Neural cell (in vitro differentiated cells): ENCODE results near the gene ZNF613. TPM values are rescaled to one million over a fixed set of nuclear protein-coding genes. Genes with fewer than 3 reads are reported as not detected.
"Not testable (repeated sequence)": the region's sequence is repeated elsewhere in the genome, so short reads cannot be mapped to it uniquely, and the experiment has no call there.

Experiments used
- H2AFZ ChIP-seq: fragments of 200-600, 300-800 bp; sonication (generic), shearing (Covaris generic); 2 replicates; pipeline ENCODE4 v1.6.0; 2014; ENCODE audit warnings: low read depth, mild to moderate bottlenecking, antibody characterized with exemption, low read length, moderate library complexity
- H3F3A ChIP-seq: fragments of 200-600 bp; shearing (Covaris generic); 2 replicates; pipeline ENCODE4 v1.6.1; 2016; ENCODE audit warnings: mild to moderate bottlenecking, moderate library complexity, mixed read lengths, antibody characterized with exemption, low read length; ENCODE audit not compliant: insufficient read depth, poor library complexity, severe bottlenecking
- H3K27ac ChIP-seq: fragments of 200-600, 300-800 bp; sonication (generic), shearing (Covaris generic); 2 replicates; pipeline ENCODE4 v1.5.1; 2014; ENCODE audit warnings: mild to moderate bottlenecking, low read length, moderate library complexity
- H3K27me3 ChIP-seq: fragments of 300-800, 200-600 bp; sonication (generic), shearing (Covaris generic); 2 replicates; pipeline ENCODE4 v1.6.0; 2014; ENCODE audit warnings: mild to moderate bottlenecking, low read depth, low read length, moderate library complexity; ENCODE audit not compliant: insufficient read depth
- H3K36me3 ChIP-seq: fragments of 300-800, 200-600 bp; sonication (generic), shearing (Covaris generic); 2 replicates; pipeline ENCODE4 v1.5.1; 2014; ENCODE audit warnings: mild to moderate bottlenecking, antibody characterized with exemption, low read length, moderate library complexity; ENCODE audit not compliant: insufficient read depth
- H3K4me2 ChIP-seq: fragments of 300-800, 200-600 bp; sonication (generic), shearing (Covaris generic); 2 replicates; pipeline ENCODE4 v1.6.0; 2014; ENCODE audit warnings: mild to moderate bottlenecking, low read length
- H3K4me3 ChIP-seq: fragments of 300-800, 200-600 bp; sonication (generic), shearing (Covaris generic); 2 replicates; pipeline ENCODE4 v1.5.1; 2014; ENCODE audit warnings: mild to moderate bottlenecking, low read length, moderate library complexity
- H3K79me2 ChIP-seq: fragments of 200-600 bp; shearing (Covaris generic); replicated peaks from 2 replicates; pipeline ENCODE4 v1.6.0; 2014; ENCODE audit warnings: mild to moderate bottlenecking, low read length, moderate library complexity; ENCODE audit not compliant: insufficient read depth
- H3K9ac ChIP-seq: fragments of 300-800, 200-600 bp; sonication (generic), shearing (Covaris generic); 2 replicates; pipeline ENCODE4 v1.6.1; 2016; ENCODE audit warnings: mild to moderate bottlenecking, low read length, mixed read lengths
- H3K9me2 ChIP-seq: fragments of 200-600 bp; shearing (Covaris generic); 2 replicates; pipeline ENCODE4 v1.6.1; 2016; ENCODE audit warnings: mild to moderate bottlenecking, low read length, mixed read lengths; ENCODE audit not compliant: insufficient read depth
- H3K9me3 ChIP-seq: fragments of 200-600, 300-800 bp; sonication (generic), shearing (Covaris generic); 2 replicates; pipeline ENCODE4 v1.6.1; 2016; ENCODE audit warnings: mild to moderate bottlenecking, mixed run types, low read length, moderate library complexity, mixed read lengths
- H4K20me1 ChIP-seq: fragments of 200-600 bp; shearing (Covaris generic); 2 replicates; pipeline ENCODE4 v1.6.1; 2016; ENCODE audit warnings: mild to moderate bottlenecking, mixed run types; ENCODE audit not compliant: insufficient read depth
- EP300 ChIP-seq: fragments of 450-650 bp; conservative IDR thresholded peaks from 2 replicates; pipeline ENCODE4 v1.6.1; 2014; ENCODE audit warnings: antibody characterized with exemption, mild to moderate bottlenecking, moderate library complexity; ENCODE audit not compliant: poor library complexity, severe bottlenecking
- EZH2 ChIP-seq: fragments of 200-600, 300-800 bp; shearing (Covaris generic), sonication (generic); IDR thresholded peaks from 2 replicates; pipeline ENCODE4 v1.6.1; 2014; ENCODE audit warnings: antibody characterized with exemption, low read length, borderline replicate concordance, mild to moderate bottlenecking; ENCODE audit not compliant: insufficient read depth, poor library complexity, severe bottlenecking
- MXI1 ChIP-seq: fragments of 450-650 bp; conservative IDR thresholded peaks from 2 replicates; pipeline ENCODE4 v1.6.1; 2014; ENCODE audit warnings: antibody characterized with exemption, mild to moderate bottlenecking; ENCODE audit not compliant: poor library complexity, severe bottlenecking
- POLR2AphosphoS5 ChIP-seq: IDR thresholded peaks from 2 replicates; pipeline ENCODE4 v1.6.1; 2012
- RAD21 ChIP-seq: fragments of 450-650 bp; conservative IDR thresholded peaks from 2 replicates; pipeline ENCODE4 v1.6.1; 2014; ENCODE audit warnings: antibody characterized with exemption, mild to moderate bottlenecking, moderate library complexity
- SMC3 ChIP-seq: fragments of 450-650 bp; conservative IDR thresholded peaks from 2 replicates; pipeline ENCODE4 v1.6.1; 2014; ENCODE audit warnings: antibody characterized with exemption, mild to moderate bottlenecking, moderate library complexity; ENCODE audit not compliant: poor library complexity
- TAF1 ChIP-seq: IDR thresholded peaks from 2 replicates; pipeline ENCODE4 v1.6.1; 2012; ENCODE audit warnings: low read depth
- polyA plus RNA-seq: library from polyadenylated mRNA; depleted of rRNA; stranded (reverse); fragments of >200 nt; gene quantifications from 2 replicates; pipeline ENCODE4 v1.2.3, GENCODE V29; 2014
- TF ChIP-seq, protein P1 (sequence below): IDR thresholded peaks from 2 replicates; pipeline ENCODE4 v1.6.1; 2012; ENCODE audit warnings: borderline replicate concordance
- TF ChIP-seq, protein P2 (sequence below): fragments of 450-650 bp; IDR thresholded peaks from 2 replicates; pipeline ENCODE4 v1.5.1; 2014; ENCODE audit warnings: antibody characterized with exemption, mild to moderate bottlenecking, moderate library complexity; ENCODE audit not compliant: poor library complexity, severe bottlenecking

Gene ZNF613
- polyA plus RNA-seq, 1 donor from 2014 or later, result 10.9 TPM

DNA sequence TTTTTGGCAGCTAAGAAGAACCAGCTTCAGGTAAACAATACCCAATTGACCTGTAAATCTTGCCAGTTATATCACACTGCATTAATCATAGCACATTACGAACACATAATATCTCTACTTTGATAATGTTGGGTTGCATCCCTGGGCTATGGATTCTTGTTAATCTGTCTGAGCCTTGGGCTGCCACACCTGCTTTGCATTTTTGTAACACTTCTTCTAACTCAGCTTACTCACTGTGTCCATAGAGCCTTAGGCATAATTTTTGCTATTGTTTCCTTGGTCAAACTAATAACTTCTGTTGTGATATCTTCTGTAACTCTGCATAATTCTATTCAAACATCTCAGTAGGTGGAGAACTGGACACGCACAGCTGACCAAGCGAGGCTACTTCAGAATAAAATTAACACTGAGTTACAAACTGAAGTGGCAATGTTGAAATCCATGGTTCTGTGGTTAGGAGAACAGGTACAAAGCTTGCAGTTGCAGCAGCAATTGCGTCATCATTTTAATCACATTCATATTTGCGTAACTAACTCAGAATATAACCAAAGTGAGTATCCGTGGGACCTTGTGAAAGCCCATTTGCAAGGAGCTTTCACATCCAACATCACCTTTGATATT lies 53.0 kb downstream of the ZNF613 start:
- H3K9me3 ChIP-seq, result peaks cover 12% of the 10 kb centered on the region
- no peaks in the 10 kb centered on the region for H3K9me2 ChIP-seq
- TF ChIP-seq MXI1 (no peak), EZH2 (no peak), SMC3 (no peak), RAD21 (no peak), EP300 (no peak)
- TF ChIP-seq, protein P1, sequence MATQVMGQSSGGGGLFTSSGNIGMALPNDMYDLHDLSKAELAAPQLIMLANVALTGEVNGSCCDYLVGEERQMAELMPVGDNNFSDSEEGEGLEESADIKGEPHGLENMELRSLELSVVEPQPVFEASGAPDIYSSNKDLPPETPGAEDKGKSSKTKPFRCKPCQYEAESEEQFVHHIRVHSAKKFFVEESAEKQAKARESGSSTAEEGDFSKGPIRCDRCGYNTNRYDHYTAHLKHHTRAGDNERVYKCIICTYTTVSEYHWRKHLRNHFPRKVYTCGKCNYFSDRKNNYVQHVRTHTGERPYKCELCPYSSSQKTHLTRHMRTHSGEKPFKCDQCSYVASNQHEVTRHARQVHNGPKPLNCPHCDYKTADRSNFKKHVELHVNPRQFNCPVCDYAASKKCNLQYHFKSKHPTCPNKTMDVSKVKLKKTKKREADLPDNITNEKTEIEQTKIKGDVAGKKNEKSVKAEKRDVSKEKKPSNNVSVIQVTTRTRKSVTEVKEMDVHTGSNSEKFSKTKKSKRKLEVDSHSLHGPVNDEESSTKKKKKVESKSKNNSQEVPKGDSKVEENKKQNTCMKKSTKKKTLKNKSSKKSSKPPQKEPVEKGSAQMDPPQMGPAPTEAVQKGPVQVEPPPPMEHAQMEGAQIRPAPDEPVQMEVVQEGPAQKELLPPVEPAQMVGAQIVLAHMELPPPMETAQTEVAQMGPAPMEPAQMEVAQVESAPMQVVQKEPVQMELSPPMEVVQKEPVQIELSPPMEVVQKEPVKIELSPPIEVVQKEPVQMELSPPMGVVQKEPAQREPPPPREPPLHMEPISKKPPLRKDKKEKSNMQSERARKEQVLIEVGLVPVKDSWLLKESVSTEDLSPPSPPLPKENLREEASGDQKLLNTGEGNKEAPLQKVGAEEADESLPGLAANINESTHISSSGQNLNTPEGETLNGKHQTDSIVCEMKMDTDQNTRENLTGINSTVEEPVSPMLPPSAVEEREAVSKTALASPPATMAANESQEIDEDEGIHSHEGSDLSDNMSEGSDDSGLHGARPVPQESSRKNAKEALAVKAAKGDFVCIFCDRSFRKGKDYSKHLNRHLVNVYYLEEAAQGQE, result no peak
- no peaks in the 10 kb centered on the region for H3K27me3 ChIP-seq
- H3F3A ChIP-seq, result no peaks in the 10 kb centered on the region
- peaks cover 32% of the 10 kb centered on the region for H3K79me2 ChIP-seq
- H3K4me3 ChIP-seq, result no peak overlapping the region
- no peak overlapping the region for H2AFZ ChIP-seq
- H3K27ac ChIP-seq, result no peak overlapping the region
- H3K9ac ChIP-seq, result no peak overlapping the region
- no peak overlapping the region for H3K4me2 ChIP-seq
- H4K20me1 ChIP-seq, result no peaks in the 10 kb centered on the region
- H3K36me3 ChIP-seq, result no peaks in the 10 kb centered on the region

DNA sequence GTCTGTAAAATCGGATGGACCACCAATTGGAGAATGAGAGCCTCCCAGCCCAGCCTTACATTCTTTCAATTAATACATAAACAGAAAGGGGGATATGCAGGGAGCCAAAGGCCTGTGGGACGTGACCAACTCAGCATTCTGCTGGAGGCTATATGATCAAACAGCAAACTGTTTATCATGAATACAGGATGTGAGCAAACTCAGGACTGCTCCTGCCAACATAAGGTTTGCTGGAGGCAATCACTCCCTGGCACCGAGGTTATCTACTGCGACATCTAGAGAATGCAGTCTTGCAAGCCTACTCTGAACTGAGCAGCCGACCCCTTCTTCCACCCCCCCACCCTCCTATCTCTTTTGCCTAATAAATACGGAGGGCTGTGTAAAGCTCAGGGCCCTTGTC lies 53.7 kb downstream of the ZNF613 start:
- not testable (repeated sequence) for H3K27me3 ChIP-seq, H3K9me2 ChIP-seq, H3K4me3 ChIP-seq, H3K36me3 ChIP-seq, H3K4me2 ChIP-seq, H3F3A ChIP-seq, H2AFZ ChIP-seq, H3K9ac ChIP-seq, H3K27ac ChIP-seq, H4K20me1 ChIP-seq
- Histone ChIP-seq H3K9me3 (peaks cover 12% of the 10 kb centered on the region), H3K79me2 (peaks cover 38% of the 10 kb centered on the region)

DNA sequence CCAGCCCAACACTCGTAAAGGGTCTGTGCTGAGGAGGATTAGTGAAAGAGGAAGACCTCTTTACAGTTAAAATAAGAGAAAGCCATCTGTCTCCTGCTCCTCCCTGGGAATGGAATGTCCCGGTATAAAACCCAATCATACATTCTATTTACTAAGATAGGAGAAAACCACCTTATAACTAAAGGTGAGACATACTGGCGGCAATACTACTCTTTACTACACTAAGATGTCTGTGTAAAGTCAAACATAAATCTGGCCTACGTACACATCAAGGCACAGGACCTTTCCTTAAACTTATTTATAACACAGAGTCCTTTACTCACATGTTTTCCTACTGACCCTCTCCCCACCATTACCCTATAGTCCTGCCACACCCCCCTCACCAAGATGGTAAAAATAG lies 56.1 kb downstream of the ZNF613 start:
- H3K36me3 ChIP-seq, result no peaks in the 10 kb centered on the region
- no peak overlapping the region for H3K9ac ChIP-seq
- H3K79me2 ChIP-seq, result peaks cover 45% of the 10 kb centered on the region
- H3K27ac ChIP-seq, result no peak overlapping the region
- H2AFZ ChIP-seq, result no peak overlapping the region
- peaks cover 9% of the 10 kb centered on the region for H3K9me3 ChIP-seq
- H3K9me2 ChIP-seq, result no peaks in the 10 kb centered on the region
- H4K20me1 ChIP-seq, result no peaks in the 10 kb centered on the region
- TF ChIP-seq POLR2AphosphoS5 (no peak), TAF1 (no peak), EP300 (no peak), RAD21 (no peak), EZH2 (no peak), MXI1 (no peak), SMC3 (no peak)
- TF ChIP-seq, protein P1, result no peak
- TF ChIP-seq, protein P2, sequence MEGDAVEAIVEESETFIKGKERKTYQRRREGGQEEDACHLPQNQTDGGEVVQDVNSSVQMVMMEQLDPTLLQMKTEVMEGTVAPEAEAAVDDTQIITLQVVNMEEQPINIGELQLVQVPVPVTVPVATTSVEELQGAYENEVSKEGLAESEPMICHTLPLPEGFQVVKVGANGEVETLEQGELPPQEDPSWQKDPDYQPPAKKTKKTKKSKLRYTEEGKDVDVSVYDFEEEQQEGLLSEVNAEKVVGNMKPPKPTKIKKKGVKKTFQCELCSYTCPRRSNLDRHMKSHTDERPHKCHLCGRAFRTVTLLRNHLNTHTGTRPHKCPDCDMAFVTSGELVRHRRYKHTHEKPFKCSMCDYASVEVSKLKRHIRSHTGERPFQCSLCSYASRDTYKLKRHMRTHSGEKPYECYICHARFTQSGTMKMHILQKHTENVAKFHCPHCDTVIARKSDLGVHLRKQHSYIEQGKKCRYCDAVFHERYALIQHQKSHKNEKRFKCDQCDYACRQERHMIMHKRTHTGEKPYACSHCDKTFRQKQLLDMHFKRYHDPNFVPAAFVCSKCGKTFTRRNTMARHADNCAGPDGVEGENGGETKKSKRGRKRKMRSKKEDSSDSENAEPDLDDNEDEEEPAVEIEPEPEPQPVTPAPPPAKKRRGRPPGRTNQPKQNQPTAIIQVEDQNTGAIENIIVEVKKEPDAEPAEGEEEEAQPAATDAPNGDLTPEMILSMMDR, result no peak
- H3K4me2 ChIP-seq, result no peak overlapping the region
- H3K4me3 ChIP-seq, result no peak overlapping the region
- no peaks in the 10 kb centered on the region for H3K27me3 ChIP-seq
- no peaks in the 10 kb centered on the region for H3F3A ChIP-seq
